ENCODE results near the gene ERVFRD-1. TPM values are rescaled to one million over a fixed set of nuclear protein-coding genes. Genes with fewer than 3 reads are reported as not detected.

Gene ERVFRD-1
- total and polyA plus RNA-seq, 2 of the 13 experiments (the other 11 are each of a cell fraction or from before 2014, with no cell fraction given), result not detected

- TF ChIP-seq ZNF282 (IDR thresholded peaks at IDR 0.05; ENCODE audit: partially characterized antibody) (no peak), HNRNPLL (IDR thresholded peaks at IDR 0.05; ENCODE audit: low read depth, low read length, poor library complexity, severe bottlenecking) (no peak), RELA (CRISPR knock-in tag; IDR thresholded peaks at IDR 0.05) (no peak), RBFOX2 (IDR thresholded peaks at IDR 0.05; ENCODE audit: low read depth, low read length) (no peak), HOXA3 (CRISPR knock-in tag; IDR thresholded peaks at IDR 0.05) (no peak), ZNF781 (CRISPR knock-in tag; IDR thresholded peaks at IDR 0.05; ENCODE audit: borderline replicate concordance, not compliant biosample characterization) (no peak), ZNF367 (CRISPR knock-in tag; IDR thresholded peaks at IDR 0.05; ENCODE audit: borderline replicate concordance) (no peak), PBX2 (CRISPR knock-in tag; IDR thresholded peaks at IDR 0.05) (no peak), ZNF570 (CRISPR knock-in tag; IDR thresholded peaks at IDR 0.05; ENCODE audit: borderline replicate concordance) (no peak), ZNF292 (CRISPR knock-in tag; IDR thresholded peaks at IDR 0.05; ENCODE audit: borderline replicate concordance, low read depth) (no peak), HNF4A (CRISPR knock-in tag; IDR thresholded peaks at IDR 0.05) (peak; percentile 51), PTBP1 (IDR thresholded peaks at IDR 0.05; ENCODE audit: low read depth, low read length, poor library complexity, severe bottlenecking) (no peak), ZNF556 (CRISPR knock-in tag; IDR thresholded peaks at IDR 0.05; ENCODE audit: borderline replicate concordance) (no peak), KLF13 (CRISPR knock-in tag; IDR thresholded peaks at IDR 0.05) (no peak), HNF1A (IDR thresholded peaks at IDR 0.05; ENCODE audit: low read depth) (peak; percentile 70; the same call in 1 of the 2 replicates), HNF1A (CRISPR knock-in tag; IDR thresholded peaks at IDR 0.05; ENCODE audit: borderline replicate concordance) (peak; percentile 58; the same call in 1 of the 2 replicates), ZBTB7B (CRISPR knock-in tag; IDR thresholded peaks at IDR 0.05) (no peak), REPIN1 (CRISPR knock-in tag; IDR thresholded peaks at IDR 0.05; ENCODE audit: borderline replicate concordance, low read depth) (no peak), SRF (IDR thresholded peaks at IDR 0.05; ENCODE audit: low read depth, low read length) (no peak), ELF1 (CRISPR knock-in tag; IDR thresholded peaks at IDR 0.05) (no peak), NFKB2 (CRISPR knock-in tag; IDR thresholded peaks at IDR 0.05; ENCODE audit: borderline replicate concordance) (no peak)
- TF ChIP-seq, protein P1, sequence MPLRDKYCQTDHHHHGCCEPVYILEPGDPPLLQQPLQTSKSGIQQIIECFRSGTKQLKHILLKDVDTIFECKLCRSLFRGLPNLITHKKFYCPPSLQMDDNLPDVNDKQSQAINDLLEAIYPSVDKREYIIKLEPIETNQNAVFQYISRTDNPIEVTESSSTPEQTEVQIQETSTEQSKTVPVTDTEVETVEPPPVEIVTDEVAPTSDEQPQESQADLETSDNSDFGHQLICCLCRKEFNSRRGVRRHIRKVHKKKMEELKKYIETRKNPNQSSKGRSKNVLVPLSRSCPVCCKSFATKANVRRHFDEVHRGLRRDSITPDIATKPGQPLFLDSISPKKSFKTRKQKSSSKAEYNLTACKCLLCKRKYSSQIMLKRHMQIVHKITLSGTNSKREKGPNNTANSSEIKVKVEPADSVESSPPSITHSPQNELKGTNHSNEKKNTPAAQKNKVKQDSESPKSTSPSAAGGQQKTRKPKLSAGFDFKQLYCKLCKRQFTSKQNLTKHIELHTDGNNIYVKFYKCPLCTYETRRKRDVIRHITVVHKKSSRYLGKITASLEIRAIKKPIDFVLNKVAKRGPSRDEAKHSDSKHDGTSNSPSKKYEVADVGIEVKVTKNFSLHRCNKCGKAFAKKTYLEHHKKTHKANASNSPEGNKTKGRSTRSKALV (CRISPR knock-in tag; IDR thresholded peaks at IDR 0.05), result no peak
These were observed 56.3 kb downstream of the ERVFRD-1 start (continued) for GRCh38 chr6:11055127-11055627.

Measured in HepG2 (cell line).